ENCODE data around the gene DNASE1L1.
A peak's percentile ranks its signal among the peaks of the same experiment; 100 is the strongest.

The DNASE1L1 gene, protein sequence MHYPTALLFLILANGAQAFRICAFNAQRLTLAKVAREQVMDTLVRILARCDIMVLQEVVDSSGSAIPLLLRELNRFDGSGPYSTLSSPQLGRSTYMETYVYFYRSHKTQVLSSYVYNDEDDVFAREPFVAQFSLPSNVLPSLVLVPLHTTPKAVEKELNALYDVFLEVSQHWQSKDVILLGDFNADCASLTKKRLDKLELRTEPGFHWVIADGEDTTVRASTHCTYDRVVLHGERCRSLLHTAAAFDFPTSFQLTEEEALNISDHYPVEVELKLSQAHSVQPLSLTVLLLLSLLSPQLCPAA

DNA sequence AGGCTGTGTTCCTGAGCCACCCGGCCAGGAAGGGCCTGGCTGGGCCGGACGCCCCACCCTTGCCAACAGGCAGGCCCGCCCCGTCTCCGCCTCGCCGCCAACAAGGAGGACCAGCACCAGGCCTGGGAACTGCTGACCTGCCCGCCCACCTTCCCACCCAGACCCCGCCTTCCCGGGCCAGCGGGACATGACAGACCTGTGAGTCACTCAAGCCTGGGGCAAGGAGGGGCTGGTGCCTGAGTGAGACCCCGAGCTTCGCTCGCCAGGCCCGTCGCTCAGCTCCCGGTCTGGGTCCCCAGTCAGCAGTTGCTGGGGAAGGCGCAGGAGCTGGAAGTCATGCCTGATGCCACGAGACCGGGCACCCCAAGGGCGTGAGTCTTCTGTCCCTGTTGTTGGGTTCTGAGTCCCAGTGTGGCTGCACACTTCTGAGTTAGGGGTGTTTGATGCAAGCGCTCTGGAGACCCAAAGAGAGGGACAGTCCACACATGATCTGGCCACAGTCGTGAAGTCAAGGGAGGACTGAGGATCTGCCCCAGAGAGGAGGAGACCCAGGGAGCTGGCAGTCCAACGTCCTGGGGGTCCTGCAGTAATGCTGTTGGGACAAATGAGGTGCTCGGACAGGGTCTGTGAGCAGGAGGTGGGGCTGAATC, at the start of gene DNASE1L1:
TSS of gene DNASE1L1 (minus strand) at position 33 of the 650 bp plus-strand sequence. CDS start 3,686 bp downstream, outside the sequence.
- no peak for TF ChIP-seq TCF12 (IDR thresholded peaks at IDR 0.05; ENCODE audit: low read depth)
- peak; percentile 92 for TF ChIP-seq ZBTB7A (IDR thresholded peaks at IDR 0.05; ENCODE audit: low read depth)
- no peak for TF ChIP-seq FOXM1 (IDR thresholded peaks at IDR 0.05; ENCODE audit: borderline replicate concordance, low read depth)

- TF ChIP-seq ZBTB7A (IDR thresholded peaks at IDR 0.05; ENCODE audit: low read depth), result 0 out of 2 replicates have a peak, but pooled peaks have one; percentile 50
- TF ChIP-seq, protein P1, sequence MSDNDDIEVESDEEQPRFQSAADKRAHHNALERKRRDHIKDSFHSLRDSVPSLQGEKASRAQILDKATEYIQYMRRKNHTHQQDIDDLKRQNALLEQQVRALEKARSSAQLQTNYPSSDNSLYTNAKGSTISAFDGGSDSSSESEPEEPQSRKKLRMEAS (IDR thresholded peaks at IDR 0.05), result 0 out of 2 replicates have a peak, but pooled peaks have one; percentile 15
- peak; percentile 79 for TF ChIP-seq EGR1 (IDR thresholded peaks at IDR 0.05)
- TF ChIP-seq EP300 (IDR thresholded peaks at IDR 0.05; ENCODE audit: borderline replicate concordance), result no peak
- TF ChIP-seq FOXM1 (IDR thresholded peaks at IDR 0.05; ENCODE audit: borderline replicate concordance, low read depth), result no peak
These were observed 49.3 kb upstream of the DNASE1L1 start, which contains the start of gene PLXNA3 for GRCh38 chrX:154458116-154458953. Gene PLXNA3, plus strand, starts transcription at chrX:154458281. Its CDS starts 1,903 bp downstream, at chrX:154460184.

GRCh38 chrX:154457491-154458115, 48.5 kb upstream of the DNASE1L1 start:
- TF ChIP-seq, protein P2, sequence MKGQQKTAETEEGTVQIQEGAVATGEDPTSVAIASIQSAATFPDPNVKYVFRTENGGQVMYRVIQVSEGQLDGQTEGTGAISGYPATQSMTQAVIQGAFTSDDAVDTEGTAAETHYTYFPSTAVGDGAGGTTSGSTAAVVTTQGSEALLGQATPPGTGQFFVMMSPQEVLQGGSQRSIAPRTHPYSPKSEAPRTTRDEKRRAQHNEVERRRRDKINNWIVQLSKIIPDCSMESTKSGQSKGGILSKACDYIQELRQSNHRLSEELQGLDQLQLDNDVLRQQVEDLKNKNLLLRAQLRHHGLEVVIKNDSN (IDR thresholded peaks at IDR 0.05), result no peak
- TF ChIP-seq TCF12 (IDR thresholded peaks at IDR 0.05; ENCODE audit: low read depth), result no peak
- TF ChIP-seq, protein P1 (IDR thresholded peaks at IDR 0.05), result no peak

- TF ChIP-seq YY1 (IDR thresholded peaks at IDR 0.05; ENCODE audit: low read depth), result no peak
- no peak for TF ChIP-seq FOXM1 (IDR thresholded peaks at IDR 0.05; ENCODE audit: borderline replicate concordance, low read depth)
- no peak for TF ChIP-seq ZBTB7A (IDR thresholded peaks at IDR 0.05; ENCODE audit: low read depth)
- no peak for TF ChIP-seq CREB1 (IDR thresholded peaks at IDR 0.05; ENCODE audit: low read depth)
- TF ChIP-seq, protein P2 (IDR thresholded peaks at IDR 0.05), result no peak
- no peak for TF ChIP-seq TAF1 (IDR thresholded peaks at IDR 0.05; ENCODE audit: low read depth)
- TF ChIP-seq CEBPB (IDR thresholded peaks at IDR 0.05), result no peak
- TF ChIP-seq, protein P3, sequence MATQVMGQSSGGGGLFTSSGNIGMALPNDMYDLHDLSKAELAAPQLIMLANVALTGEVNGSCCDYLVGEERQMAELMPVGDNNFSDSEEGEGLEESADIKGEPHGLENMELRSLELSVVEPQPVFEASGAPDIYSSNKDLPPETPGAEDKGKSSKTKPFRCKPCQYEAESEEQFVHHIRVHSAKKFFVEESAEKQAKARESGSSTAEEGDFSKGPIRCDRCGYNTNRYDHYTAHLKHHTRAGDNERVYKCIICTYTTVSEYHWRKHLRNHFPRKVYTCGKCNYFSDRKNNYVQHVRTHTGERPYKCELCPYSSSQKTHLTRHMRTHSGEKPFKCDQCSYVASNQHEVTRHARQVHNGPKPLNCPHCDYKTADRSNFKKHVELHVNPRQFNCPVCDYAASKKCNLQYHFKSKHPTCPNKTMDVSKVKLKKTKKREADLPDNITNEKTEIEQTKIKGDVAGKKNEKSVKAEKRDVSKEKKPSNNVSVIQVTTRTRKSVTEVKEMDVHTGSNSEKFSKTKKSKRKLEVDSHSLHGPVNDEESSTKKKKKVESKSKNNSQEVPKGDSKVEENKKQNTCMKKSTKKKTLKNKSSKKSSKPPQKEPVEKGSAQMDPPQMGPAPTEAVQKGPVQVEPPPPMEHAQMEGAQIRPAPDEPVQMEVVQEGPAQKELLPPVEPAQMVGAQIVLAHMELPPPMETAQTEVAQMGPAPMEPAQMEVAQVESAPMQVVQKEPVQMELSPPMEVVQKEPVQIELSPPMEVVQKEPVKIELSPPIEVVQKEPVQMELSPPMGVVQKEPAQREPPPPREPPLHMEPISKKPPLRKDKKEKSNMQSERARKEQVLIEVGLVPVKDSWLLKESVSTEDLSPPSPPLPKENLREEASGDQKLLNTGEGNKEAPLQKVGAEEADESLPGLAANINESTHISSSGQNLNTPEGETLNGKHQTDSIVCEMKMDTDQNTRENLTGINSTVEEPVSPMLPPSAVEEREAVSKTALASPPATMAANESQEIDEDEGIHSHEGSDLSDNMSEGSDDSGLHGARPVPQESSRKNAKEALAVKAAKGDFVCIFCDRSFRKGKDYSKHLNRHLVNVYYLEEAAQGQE (IDR thresholded peaks at IDR 0.05; ENCODE audit: low read depth), result no peak
- no peak for TF ChIP-seq EP300 (IDR thresholded peaks at IDR 0.05; ENCODE audit: borderline replicate concordance)
These were observed 43.8 kb upstream of the DNASE1L1 start for GRCh38 chrX:154452823-154453222.

DNA sequence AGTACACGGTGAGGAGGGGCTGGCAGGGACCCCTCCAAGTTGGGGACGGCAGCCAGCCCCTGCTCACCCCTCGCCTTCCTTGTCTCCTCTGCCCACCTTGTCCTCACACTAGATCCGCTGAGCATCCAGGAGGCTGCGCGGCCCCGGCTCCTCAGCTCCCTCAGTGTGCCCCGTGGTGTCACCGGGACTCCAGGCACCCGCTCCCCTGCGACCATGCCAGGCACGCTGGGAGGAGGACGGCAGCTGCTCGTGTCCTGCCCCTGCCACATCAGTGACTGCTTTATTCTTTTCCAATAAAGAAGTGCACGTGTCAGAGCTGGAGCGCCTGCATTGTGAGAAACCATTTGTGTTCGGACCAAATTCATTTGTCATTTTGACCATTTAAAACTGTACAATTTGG, 41.3 kb upstream of the DNASE1L1 start:
- TF ChIP-seq TEAD4 (IDR thresholded peaks at IDR 0.05) (no peak), ZBTB7A (IDR thresholded peaks at IDR 0.05; ENCODE audit: low read depth) (no peak), NFIC (IDR thresholded peaks at IDR 0.05) (no peak), EP300 (IDR thresholded peaks at IDR 0.05; ENCODE audit: borderline replicate concordance) (no peak), TAF1 (IDR thresholded peaks at IDR 0.05; ENCODE audit: low read depth) (no peak), CREB1 (IDR thresholded peaks at IDR 0.05; ENCODE audit: low read depth) (no peak), EGR1 (IDR thresholded peaks at IDR 0.05) (no peak), FOXM1 (IDR thresholded peaks at IDR 0.05; ENCODE audit: borderline replicate concordance, low read depth) (no peak), CEBPB (IDR thresholded peaks at IDR 0.05) (no peak), YY1 (IDR thresholded peaks at IDR 0.05; ENCODE audit: low read depth) (no peak), RAD21 (IDR thresholded peaks at IDR 0.05; ENCODE audit: low read depth) (no peak), TCF12 (IDR thresholded peaks at IDR 0.05; ENCODE audit: low read depth) (no peak)
- TF ChIP-seq, protein P1 (IDR thresholded peaks at IDR 0.05), result no peak
- TF ChIP-seq, protein P3 (IDR thresholded peaks at IDR 0.05; ENCODE audit: low read depth), result no peak
- TF ChIP-seq, protein P2 (IDR thresholded peaks at IDR 0.05), result no peak

Data from Ishikawa (cell line).